Measurements from ENCODE around the gene SLC24A3.
A peak's percentile ranks its signal among the peaks of the same experiment; 100 is the strongest.

SLC24A3 gene

DNA sequence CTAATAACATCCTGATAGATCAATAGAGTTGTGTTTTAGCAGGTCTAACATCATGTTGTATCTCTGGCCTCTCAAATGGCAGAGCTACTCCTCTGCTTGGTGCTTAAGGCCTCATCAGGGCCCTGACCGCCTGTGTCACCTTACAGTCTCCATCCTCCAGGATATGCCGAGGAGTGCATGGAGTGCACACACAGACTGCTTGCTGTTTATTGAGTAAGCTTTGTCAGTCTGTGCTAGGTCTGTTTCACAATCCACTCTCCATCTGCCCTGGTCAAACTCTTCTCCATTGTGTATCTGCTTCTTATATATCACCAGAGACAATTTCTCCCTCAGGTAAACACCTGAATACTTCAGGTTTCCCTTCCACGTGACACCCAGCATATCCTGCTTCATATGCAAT, 136.1 kb downstream of the SLC24A3 start:
- no peak for FAIRE-seq

DNA sequence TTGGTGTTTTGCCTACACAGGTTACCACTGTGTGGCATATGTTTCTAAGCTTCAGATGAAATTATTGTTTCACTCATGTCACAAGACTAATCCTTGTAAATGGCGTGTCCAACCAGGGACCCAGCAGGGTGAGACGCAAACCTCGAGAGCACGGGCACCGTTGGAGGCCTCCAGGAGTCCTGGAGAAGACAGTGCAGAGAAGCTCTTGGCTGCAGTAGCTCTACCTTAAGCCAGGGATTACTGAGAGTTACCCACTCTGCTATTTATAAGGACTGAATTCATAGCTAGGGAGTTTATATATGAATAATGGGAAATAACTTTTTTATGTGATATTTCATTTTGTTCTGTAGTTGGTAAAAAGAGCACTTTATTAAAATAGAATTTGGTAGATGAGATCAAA, 137.4 kb downstream of the SLC24A3 start:
- no peak for FAIRE-seq

DNA sequence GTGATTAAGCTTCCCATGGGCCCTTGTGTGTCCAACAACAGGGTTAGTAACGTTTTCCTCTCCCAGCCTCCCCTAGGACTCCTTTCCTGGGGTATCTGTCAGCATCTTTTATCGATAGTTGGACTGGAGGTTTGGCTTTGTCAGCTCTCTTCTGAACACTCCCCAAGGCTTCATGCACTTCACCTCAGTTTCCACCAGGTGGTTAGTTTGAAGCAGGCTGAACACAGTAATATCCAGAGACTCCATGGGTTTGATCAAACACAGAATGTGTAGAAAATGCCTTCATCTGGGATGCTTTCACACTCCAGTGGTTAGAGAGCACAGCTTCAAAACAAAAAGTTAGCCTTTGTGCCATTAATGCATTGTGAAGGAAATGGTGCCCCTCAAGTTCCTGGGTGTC, 139.1 kb downstream of the SLC24A3 start:
- FAIRE-seq: no peak

DNA sequence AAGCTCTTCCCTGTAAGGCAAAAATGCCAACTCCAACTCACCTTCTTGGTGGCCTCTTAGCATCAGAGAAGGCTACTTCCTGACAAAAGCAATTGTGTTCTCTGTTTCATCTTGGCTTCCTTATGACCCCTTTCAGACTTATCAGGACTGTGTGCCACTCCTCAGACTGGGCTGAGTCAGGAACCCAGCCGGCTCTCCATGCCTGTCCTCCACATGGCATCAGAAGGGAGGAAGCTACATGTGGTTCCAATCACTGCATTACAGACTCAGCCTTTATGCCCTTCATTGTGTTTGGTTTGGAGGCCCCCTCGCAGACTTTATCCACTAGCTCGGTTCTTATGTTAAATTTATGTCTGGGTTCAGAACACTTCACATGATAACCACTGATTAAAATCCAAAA, 142.5 kb downstream of the SLC24A3 start:
- no peak for FAIRE-seq

DNA sequence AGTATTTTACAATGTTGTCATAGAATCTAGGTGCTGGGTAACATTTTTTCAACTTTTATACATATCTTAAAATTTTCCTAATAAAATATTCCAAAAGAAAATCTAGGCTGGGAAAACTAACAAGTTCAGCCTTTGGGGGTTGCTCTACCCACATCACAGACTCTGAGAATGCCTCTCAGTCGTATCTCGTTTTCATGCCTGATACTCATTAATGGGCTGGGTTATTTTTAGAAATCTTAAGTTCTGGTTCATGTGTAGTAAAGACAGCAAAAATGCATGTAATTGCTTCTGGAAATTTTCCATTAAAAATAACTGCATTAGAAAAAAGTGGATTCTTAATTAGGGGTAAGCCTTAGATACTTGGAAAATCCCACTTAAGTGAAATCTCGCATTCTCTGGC, 149.3 kb downstream of the SLC24A3 start:
- FAIRE-seq: peak; percentile 90

DNA sequence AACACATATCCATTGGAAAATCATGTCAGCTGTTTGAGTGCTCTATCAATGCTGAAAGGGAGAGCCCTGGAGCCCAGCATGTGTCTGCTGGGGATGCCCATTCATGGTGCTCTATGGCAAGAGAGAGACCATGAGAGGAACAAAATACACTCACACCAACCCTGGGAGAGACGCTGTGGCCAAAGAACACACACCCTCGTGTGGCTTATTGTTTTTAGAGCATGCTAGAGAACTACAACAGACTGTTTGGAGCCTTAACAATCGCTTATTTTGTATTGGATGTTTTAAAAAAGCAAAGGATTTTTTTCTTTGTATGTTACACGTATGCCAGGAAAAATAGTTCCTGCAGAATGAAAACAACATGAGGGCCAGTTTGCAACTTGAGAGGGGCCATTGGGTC, 151.0 kb downstream of the SLC24A3 start:
- no peak for FAIRE-seq

DNA sequence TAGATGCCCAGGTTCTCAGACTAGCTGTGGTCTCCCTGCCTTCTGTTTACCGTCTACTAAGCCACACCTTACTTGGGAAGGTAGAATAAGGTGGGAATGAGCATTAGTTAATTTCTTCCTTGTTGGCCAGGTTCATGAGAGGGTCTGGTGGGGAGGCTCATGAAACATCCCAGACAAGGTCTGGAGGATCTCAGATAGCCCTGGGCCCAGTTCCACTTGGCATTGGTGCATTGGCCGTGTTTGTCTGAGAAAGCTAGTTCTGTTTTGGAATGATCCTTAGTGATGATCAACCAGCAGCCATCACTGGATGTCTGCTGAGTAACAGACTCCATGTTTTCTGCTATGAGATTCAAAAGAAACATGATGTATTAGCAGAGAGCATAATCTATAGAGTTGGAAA, 155.1 kb downstream of the SLC24A3 start:
- no peak for FAIRE-seq

DNA sequence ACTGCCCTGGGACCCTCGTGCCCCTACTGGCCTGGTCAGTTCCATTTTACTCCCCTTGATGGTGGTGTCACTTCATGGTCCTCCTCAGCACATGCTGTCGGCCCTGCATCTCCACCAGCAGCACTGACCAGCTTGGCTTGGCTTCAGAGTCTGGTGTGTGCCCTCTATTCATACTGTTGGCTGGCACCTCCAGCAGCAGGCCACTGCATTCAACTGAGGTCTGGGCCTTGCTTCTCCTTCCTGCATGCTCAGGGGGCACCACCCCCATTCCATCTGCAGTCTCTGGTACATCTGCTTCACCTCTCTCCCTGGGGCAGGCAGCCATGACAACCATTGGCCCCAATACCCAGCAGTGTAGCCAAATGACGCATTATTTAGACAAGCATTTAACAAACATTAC, 155.9 kb downstream of the SLC24A3 start:
- no peak for FAIRE-seq

DNA sequence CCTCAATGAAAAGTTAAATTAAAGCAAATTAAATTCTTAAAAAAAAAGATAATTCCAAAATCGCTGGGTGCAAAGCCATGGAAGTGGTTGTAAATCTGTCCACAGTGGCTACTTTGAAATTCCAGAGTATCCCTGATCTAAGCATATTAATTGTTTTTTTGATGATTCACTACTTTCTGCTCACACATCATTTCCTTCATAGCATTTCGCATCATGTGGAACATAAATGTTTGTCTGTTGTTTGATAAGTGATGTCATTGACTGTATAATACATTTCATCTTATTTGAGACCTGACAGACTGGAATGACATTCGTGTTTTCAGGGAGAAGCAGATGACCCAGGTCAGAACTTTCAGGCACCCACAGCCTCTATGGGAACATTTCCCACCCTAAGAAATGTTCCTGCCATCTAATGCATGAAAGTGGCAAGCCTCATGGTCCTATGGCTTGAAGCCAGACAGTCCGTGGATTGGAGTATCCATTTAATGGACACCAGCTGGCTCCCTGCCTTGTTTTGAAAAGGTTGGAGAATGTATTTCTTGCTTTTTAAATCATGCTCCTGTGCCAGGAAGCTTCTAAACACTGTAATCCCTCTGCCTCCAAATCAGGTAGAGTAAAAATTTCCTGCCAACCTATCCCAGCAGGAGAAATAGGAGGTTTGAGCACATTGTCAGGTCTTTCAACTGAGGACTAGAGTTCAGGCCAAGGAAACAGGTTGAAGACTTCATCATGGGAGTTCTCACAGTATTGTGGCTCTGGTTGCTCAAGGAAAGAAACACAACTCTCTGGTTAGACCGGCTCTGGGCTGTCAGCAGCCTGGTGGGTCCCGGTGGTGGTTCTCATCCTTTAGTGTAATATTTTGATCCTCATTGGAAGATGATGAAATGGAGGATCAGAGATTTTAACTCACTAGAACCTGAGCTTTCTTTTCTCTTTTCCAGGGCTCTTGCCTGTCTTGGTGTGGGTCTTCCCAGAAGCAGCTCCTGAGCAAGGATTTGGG, 157.9 kb downstream of the SLC24A3 start:
- no peak for FAIRE-seq

DNA sequence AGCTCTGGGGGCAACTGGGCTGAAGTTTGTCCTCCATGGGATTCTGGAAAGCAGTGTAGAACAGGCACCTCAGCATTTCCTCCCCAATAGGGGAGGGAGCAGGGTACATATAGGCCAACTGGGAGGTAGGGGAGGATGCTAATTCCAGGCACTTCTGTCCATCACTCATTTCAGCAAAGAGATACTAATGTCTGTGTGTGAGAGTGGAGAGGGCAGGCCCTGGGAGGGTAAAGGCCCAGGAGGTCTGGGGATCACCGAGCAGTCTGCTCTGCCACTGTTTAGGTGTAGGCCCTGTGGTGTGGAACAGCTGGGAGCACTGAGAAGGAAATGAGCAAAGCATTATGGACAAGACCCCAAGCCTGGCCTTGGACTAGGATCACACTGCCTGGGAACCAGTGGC, 158.7 kb downstream of the SLC24A3 start:
- no peak for FAIRE-seq

DNA sequence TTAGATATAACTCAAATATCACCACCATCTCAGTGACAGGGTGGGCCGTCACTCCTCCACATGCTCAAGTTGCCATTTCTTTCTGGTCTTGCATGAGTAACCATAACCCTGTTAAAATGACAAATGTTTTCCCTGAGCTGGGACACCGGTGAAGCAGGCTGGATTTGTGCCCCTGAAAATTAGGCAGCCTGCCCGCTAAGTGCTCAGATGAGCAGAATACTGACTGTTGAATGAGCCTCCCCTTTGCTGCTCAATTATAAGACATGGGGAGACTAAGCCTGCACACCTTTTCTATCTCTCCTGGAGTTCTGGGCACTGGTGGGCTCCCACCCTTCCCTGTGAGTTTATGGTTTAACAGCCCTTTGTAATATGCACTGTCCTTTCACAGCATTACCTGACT, 161.8 kb downstream of the SLC24A3 start:
- FAIRE-seq: no peak

DNA sequence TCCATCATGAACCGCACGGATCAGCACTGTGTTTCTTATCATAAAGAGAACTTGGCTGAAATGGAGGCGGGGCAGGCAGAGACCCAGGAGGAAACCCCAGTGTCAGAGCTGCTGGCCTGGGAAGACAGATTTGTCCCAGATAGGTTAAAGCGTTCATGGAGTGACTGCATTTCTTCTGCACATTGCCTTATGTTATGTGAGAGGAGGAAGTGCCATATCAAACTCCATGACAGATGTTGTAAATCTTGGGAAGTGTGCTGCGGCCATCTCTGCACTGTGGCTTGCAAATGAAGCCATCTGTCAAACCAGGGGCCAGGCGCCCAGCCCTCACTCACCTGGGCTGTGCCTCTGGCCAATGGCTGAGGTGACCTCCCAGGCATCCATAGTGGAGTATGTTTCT, 163.0 kb downstream of the SLC24A3 start:
- no peak for FAIRE-seq

DNA sequence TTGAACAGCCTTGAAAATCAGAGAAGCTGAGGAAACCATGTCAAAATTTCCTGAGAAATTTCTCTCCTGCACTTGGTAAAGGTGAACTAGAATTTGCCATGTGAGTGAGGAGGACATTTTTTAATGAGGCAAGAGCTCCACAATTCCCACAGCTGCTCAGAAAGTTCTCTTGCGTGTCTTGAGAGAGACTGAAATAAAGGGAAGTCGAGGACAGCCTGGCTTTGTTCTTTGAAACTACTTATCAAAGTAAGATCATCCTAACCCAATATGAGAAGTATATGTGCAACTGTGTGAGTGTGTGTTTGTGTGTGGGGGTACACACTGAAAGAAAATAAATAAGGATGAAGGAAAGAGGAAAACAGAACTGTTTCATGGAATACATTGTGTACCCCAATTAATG, 163.4 kb downstream of the SLC24A3 start:
- FAIRE-seq: no peak

DNA sequence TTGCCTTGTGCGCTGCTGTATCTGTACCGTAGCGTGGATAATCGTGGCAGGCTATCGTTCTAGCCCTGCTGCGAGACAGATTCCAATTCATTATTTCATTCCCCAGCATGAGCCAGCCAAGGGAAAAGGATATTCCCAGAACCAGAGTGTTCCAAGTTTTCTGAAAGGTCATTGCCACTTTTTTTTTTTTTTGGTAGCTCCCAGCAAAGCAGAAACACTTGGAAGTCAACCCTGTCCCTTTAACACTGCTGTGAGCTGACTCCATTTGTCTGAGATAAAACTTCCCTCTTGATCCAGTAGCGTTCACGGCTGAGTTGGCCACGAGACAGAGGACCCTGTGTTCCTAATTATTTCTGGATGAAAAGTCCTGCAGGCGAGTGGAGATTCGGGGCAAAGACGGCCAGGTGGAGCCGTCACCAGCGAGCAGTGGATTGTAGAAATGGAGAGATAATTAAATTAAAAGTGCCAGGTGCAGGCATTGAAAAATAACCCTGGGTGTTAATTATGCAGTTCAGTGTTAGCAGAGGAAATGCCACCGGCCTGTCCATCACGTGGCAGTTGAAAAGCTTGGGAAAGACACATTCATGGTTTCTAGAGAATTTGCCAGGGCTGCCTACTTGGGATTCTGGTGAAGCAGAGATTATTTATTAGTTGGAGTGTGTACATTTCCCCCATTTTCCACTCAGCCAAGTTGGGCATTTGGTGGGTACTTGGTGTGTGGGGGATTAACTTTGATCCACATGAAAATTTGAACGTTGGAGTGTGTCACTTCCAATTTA, 164.2 kb downstream of the SLC24A3 start:
- no peak for FAIRE-seq

DNA sequence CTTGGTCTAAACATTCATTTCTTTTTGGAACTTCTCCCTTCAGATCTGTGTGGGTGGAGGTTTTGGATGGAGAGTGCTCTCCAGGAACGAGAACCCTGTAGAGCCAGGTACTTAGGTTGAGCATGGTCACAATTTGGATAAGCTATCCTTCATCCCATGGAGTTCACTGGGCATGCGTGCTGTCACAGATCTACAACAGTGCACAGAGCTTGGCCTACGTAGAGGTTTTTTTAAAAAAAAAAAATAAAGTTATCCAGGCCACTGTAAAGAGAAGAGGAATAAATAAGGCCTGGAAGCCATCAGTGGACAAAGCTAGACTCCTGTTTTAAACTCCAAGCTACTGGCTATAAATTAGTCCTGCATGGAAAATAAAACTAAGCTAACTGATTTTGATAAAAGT, 165.6 kb downstream of the SLC24A3 start:
- FAIRE-seq: no peak

DNA sequence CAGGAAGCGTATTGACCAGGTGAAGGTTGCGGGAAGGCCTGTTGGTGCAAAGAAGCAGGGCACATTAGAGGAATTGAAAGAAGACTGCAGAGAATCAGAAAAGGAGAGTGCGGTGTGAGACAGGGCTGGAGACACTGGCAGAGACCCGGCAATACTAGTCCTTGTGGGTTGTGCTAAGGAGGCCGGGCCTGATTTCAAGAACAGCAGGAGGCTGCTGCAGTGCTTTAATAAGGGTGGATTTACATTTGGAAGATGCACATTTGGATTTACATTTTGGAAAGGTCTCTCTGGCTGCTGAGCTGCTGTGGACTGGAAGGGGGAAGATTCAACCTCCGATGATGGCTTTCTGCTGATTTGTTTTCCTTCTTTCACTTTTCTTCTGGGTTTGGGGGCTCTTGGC, 167.8 kb downstream of the SLC24A3 start:
- FAIRE-seq: no peak

DNA sequence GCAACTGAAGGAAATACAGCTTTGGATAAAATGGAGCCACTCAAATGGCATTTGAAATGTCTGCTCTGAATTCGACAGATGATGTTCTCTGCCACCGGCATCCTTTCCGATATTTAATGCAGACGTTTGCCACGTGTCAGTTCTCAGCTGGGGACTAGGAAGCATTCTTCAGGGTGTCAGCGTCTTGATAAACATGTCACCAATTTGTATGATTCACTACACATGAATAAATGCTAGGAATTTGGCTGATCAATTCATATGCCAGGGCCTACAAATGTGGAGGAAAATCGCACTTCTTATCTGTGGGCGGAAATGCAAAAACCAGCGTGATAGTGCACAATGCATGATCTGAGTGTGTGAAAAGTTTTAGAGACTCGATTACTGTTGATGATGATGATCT, 169.5 kb downstream of the SLC24A3 start:
- no peak for FAIRE-seq

DNA sequence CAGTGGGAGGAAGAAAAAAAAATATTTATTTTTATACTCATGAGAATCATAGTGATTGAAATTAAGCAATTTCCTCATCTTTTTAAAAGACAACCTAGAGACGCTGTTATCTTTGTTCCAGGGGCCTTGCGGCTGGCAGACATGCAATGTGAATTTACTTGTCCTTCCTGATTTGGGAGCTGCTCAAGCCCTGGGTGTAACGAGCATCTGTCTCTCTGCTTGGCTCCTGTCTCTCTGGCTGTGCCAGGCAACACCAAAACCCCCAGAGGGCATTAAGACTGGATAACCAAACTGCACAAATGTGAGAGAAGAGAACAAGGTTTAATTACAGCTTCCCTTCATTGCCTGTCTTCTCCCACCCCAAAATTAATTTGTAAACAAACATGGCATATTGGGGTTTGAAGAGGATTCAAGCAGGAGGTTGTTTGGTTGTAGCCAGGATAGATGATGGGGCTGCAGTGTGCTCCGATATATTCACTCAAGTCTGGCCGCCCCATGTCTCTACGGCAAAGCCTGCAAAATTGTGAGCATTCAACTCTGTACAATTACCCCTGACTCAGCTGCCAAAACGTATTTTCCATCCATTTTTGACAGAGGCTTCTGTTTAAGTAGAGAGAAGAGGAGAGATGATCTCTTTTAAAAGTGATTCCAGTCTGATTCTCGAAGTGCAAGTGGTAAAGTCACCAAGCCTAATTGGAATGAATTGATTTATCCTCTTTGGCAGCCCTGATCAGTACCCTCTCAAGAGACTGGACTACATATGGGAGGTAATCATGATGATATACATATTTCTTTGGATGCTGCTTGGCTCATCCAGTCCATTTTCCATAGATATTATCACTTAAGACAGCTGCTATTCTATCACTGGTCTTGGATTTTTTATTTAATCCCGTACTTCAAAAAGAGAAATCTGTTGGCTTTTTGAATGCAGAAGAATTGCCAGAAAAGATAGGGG, 170.2 kb downstream of the SLC24A3 start:
- FAIRE-seq: no peak

DNA sequence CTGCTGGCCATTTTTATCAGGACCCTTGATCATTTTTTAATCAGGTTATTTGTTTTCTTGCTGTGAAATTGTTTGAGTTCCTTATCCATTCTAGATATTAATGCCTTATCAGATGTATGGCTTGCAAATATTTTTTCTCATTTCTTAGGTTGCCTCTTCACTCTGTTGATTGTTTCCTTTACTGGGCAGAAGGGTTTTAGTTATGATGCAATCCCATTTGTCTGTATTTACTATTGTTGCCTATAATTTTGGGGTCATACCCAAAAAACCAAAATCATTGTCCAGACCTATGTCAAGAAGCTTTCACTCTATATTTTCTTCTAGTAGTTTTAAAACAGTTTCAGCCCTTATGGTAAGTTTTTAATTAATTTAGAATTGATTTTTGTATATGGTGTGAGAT, 172.5 kb downstream of the SLC24A3 start:
- FAIRE-seq: no peak

DNA sequence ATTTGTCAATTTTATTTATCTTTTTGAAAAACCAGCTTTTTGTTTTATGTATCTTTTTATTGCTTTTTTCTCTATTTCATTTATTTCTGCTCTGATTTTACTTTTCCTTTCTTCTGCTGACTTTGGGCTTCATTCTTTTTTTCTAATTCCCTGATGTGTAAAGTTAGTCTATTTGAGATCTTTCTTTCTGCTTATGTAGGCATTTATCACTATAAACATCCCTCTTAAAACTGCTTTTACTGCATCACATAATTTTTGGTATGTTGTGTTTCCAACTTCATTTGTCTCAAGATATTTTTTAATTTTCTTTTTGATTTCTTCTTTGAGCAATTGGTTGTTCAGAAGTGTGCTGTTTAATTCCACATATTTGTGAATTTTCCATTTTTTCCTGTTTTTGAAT, 174.8 kb downstream of the SLC24A3 start:
- no peak for FAIRE-seq

DNA sequence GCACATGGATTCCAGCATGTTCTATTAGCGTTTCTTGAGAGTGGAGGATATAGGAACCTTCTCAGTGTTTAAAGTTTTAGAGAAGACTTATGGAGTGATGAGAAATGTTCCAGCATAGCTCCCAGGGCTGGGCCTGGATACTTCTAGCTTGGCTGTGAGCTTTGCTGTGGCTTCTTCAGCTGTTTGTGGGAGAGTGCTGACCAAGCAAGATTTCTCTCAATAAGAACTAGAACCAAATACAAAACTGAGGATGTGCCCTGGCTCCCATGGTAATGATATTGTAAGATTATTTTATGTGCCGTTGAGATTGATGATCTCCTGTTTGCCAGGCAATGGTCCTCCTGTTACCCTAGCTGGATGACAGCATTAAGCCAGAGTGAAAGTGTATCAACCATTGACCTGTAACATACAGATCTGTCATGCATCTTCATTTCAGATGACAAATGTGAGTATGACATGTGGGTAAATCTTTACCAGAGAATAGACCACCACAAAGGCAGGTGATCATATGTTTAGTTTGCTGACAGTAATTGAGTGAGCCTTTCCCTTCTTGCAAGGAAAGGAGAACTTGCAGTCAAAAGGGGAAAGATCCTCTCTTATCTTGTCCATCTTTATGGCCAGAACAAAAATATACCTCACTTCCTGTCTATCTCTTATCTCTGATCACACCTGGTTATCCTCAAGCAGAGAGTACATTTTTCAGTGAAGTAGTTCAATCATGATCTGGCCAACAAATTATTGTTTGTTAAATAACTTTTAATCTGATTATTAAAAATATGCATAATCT, 180.1 kb downstream of the SLC24A3 start:
- FAIRE-seq: no peak

Measured in endometrium (tissue), 2 donors.